GM21529 (cell line): Measurements from ENCODE around the gene NPTN.

ENCODE experiments used
- ATAC-seq: cut with Tn5 transposase; IDR thresholded peaks from one replicate; pipeline ENCODE4 v1.9.1; 2021; ENCODE audit not compliant: unreplicated experiment

NPTN gene

GRCh38 chr15:73522011-73522410, 111.2 kb downstream of the NPTN start:
- ATAC-seq = no peak

GRCh38 chr15:73518876-73519733, 114.1 kb downstream of the NPTN start:
- no peak for ATAC-seq

DNA sequence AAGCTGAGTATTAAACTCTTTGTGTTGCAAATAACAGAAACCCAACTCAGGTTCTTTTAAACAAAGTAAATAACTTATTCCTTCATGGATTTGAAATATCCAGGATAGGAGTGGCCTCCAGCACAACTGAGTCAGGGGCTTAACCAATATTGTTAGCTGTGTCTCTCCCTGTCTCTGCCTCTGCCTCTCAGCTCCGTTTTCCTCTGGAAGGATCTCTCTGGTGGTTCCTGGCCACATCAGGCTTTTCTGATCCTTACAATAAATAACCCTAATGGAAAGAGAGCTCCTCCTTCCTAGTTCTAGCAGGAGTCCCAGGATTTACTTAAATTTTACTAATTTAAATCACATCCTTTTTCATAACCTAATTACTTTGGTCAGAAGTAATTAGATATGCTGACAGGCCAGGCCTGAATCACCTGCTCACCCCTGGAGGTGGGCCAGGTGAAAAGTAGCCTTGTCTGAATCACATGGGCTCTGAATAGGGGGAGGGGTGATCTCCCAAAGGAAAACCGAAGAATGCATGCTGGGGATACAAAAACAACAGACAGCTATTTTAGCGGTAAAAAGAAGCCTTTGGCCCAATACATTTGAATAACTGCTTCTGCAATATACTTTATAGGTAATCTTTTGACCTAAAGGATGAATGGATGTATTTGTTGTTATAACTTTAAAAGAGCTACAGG, 114.9 kb downstream of the NPTN start:
- ATAC-seq = no peak

DNA sequence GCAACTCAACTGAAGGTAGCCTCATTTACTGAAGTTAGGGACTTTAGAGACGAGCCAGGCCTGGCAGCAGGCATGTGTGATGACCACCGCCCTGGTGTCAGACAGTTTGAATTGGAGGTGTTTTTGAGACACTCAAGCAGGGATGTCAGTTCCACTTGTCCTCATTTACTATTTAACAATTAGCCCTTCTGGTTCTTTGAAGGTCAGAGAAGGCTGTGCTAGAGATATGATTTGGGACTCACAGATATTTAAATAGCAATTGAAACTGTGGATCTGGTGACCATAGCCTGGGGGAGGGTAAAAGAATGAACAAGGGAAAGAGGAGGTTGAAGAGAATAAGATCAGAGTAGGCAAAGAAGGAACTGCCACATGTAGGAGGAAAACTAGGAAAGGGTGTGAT, 115.6 kb downstream of the NPTN start:
- ATAC-seq = no peak

DNA sequence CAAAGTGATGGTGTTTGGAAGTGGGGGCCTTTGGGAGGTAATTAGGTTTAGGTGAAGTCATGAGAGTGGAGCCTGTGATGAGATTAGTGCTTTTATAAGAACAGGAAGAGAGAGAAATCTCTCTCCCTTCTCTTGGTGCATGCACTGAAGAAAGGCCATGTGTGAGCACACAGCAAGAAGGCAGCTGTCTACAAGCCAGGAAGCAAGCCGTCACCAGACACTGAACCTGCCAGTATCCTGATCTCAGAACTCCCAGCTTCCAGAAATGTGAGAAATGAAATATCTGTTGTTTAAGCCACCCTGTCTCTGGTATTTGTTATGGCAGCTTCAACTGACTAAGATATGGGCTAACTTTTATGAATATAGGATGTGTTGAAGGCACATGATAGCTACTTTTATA, 117.7 kb downstream of the NPTN start:
- ATAC-seq = no peak
